GM12875 (cell line): ENCODE measurements around the gene COL4A1.

ENCODE experiments used
- H3K4me3 ChIP-seq: one replicate; pipeline ENCODE4 v1.5.1; 2011; ENCODE audit warnings: low read depth, low read length, control low read depth
- TF ChIP-seq, protein P1 (sequence below): IDR thresholded peaks from 2 replicates; pipeline ENCODE4 v1.5.1; 2011; ENCODE audit warnings: low read depth, mild to moderate bottlenecking, control low read depth, inconsistent platforms, low read length, moderate library complexity, borderline replicate concordance; ENCODE audit not compliant: insufficient read depth

Gene COL4A1

DNA sequence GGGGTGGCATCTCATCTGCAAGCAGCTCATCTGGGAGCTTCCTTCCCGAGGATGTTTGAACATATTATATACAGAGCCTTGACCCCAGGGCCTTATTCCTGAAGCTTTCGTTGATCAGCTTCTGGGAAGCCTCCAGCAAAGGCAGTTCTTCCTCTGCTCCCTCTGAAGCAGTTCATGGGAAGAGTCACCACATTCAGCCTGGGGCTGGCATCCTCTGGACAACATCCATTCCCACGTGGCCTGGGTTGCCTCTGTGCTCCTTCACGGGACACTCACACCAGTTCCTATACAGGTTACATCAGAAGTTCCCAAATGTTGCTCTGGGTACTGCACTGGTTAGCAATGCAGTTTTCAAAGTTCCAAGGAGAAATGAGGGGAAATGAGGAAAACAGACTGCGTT, 29.7 kb upstream of the COL4A1 start:
- TF ChIP-seq, protein P1, sequence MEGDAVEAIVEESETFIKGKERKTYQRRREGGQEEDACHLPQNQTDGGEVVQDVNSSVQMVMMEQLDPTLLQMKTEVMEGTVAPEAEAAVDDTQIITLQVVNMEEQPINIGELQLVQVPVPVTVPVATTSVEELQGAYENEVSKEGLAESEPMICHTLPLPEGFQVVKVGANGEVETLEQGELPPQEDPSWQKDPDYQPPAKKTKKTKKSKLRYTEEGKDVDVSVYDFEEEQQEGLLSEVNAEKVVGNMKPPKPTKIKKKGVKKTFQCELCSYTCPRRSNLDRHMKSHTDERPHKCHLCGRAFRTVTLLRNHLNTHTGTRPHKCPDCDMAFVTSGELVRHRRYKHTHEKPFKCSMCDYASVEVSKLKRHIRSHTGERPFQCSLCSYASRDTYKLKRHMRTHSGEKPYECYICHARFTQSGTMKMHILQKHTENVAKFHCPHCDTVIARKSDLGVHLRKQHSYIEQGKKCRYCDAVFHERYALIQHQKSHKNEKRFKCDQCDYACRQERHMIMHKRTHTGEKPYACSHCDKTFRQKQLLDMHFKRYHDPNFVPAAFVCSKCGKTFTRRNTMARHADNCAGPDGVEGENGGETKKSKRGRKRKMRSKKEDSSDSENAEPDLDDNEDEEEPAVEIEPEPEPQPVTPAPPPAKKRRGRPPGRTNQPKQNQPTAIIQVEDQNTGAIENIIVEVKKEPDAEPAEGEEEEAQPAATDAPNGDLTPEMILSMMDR: no peak
- no peak overlapping the region for H3K4me3 ChIP-seq

DNA sequence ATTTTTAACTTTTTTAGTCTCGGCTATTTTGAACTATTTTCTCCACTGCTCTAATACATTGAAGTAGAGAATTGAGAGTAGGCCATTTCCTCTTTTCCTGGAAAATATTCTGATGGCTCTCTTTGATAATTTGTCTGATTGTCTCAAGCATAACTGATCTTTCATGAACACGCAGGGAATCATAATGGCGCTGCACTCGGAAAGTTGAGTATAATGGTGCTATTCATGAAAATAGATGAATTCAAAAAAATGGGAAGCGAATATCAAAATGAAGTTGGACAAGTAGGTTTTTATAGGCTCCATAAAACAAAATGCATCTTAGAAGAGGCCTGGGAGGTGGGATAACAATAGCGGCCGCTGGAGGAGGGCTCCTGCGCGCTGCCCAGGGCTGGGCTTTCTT, 29.2 kb upstream of the COL4A1 start:
- H3K4me3 ChIP-seq: no peak overlapping the region
- TF ChIP-seq, protein P1: no peak

DNA sequence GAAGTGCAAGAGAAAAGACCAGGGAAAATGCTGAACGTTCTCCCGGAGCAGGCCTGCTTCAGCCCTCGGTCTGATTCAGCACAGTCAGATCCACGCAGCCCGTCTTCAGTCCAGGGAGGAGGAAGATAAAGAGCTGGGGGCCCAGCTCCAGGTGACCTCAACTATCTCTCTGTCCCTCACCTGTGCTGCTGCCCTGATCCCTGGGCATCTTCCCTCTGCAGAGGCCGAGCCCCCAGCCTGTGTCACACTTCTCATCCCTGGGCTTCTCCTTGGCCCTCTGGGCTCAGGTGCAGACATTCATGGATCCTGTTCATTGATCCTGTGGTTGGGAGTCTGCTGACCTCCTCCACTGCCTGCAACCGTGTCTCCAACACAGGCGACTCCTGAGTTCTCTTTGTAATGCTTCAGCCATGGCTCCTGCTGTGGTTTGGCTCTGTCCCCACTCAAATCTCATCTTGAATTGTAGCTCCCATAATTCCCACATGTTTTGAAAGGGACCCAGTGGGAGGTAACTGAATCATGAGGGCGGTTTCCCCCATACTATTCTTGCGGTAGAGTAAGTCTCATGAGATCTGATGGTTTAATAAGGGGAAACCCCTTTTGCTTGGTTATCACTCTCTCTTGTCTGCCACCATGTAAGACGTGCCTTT, 28.0 kb upstream of the COL4A1 start:
- H3K4me3 ChIP-seq: no peak overlapping the region
- TF ChIP-seq, protein P1: no peak

DNA sequence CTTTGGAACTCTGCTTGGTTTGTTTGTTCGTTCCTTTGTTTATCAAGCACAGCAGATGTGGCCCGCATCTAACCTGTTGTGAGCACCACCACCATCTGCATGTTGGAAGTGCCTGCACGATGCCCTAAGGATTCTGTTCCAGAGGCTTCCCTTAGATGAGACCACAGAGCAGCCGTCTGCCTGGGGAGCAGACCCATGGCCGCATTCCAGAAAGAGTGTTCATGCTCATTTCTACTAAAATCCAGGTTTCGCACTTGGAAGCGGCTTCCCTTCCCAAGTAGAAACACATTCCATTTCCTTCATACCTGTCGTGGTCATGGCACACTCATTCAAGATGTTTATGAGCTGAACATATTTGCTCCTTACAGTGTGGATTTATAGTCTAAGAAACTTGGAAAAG, 27.3 kb upstream of the COL4A1 start:
- H3K4me3 ChIP-seq: no peak overlapping the region
- TF ChIP-seq, protein P1: no peak

DNA sequence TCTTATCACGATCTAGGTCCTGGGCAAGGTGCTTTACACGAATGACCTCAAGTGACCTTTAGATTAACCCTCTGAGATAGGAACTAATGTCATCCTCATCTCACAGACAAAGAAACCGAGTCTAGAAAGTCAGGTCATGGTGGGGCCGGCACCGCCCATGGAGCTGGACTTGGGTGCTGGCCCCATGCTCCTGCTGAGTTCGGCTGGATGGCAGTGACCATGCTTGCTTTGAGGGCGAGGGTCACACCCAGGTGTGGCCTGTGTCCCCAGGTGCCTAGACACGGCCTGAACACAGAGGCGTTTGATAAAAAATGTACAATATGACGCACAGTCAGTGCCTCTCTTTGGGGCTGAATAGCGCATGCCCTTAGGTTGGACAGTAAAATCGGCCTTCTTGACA, 26.9 kb upstream of the COL4A1 start:
- TF ChIP-seq, protein P1: no peak
- H3K4me3 ChIP-seq: no peak overlapping the region

DNA sequence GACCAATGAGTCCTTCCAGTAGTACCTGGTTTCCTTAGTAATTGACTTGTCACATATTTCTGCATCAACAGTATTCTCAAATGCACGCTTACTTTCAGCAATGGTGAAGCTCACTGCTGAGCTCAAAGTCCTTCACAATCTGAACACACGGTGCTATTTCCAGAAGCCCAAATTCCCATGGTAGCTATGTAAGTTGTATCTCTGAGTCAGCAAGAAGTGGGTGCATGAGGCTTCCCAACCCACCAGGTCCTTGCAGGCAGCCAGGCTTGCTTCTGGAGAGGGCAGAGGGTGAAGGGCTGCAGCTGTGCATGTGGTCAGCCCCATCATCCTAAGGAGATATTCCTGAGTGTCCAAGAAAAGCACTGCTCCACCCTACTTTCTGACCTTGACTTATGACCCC, 25.8 kb upstream of the COL4A1 start:
- TF ChIP-seq, protein P1: no peak
- H3K4me3 ChIP-seq: no peak overlapping the region

DNA sequence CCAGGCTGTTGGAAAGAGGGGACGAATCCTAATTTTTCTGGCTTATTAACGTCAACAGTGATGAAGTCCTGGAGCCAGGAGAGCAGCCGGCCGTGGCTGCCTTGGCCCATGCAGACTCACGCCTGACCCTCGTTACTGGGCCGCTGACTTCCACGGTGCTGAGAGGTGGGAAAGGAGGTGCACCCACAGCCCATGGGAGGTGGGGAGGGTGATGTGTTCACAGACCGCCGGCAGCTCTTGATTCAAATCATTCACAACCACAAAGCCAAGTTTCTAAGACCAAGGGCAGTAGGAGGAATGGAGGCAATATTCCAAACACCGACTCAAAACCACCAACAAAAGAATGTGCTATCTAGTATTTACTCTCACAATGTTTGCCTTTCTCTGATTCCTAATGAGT, 24.4 kb upstream of the COL4A1 start:
- H3K4me3 ChIP-seq: no peak overlapping the region
- TF ChIP-seq, protein P1: no peak
